HG03097 (cell line): Measurements from ENCODE around the gene EMID1.
A peak's percentile ranks its signal among the peaks of the same experiment; 100 is the strongest.

Experiments
- ATAC-seq: cut with Tn5 transposase; IDR thresholded peaks from one replicate; pipeline ENCODE4 v1.9.1; 2021; ENCODE audit not compliant: unreplicated experiment, low FRiP score

The EMID1 gene

DNA sequence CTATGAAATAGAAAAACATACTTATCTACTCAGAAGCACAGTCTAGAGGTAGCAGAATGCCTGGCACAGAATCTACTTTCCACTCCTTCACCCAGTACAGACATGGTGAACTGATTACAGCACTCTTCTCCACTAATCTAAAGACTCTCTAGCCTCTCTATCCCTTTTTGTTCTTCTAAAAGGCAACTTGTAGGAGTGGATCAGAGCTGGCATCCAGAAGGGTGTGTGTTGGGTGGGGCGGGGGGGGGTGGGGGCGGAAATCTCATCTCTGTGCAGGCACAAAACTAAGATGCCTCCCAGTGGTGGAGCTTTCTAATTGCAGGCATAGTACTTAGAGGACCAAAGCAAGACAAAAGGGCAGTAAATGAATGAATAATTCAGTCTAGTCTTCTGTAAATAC, 11.5 kb upstream of the EMID1 start:
- no peak for ATAC-seq

DNA sequence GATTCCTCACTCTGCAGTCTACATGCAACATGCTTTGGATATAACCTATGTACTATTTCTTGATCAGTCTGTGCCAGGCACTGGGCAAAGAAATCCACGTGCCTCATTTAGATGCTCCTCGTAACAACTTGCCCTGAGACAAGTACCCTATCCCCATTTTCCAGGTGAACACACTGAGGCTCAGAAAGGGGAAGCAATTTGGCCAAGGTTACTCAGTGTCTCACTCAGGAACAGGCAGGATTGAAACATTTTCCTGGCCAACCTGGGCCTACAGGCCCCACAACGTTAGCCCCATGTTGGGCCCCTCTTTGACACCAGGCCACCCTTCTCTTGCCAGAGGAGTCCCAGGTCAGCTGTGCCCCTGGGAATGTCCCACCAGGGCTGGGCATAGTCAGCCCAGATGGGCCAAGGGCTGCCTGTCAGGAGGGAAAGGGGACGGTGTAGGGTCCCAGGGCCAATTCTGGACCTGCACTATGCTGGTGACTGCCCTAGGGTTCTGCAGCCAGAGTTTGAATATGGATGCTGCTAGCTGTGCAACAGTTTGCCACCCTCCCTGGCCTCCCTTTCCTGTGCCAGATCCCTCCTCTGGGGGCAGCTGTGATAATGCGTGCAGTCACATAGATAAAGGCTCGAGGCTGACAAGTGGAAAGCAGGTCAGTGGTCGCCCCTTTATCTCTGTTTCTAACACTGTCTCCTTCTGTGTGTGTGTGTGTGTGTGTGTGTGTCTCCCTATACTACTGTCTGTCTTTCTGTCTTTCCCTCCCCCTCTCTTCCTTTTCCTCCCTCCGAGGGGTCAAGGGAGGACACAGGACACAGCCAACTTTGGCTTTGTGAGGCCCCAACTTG, 10.4 kb upstream of the EMID1 start:
- ATAC-seq = no peak

DNA sequence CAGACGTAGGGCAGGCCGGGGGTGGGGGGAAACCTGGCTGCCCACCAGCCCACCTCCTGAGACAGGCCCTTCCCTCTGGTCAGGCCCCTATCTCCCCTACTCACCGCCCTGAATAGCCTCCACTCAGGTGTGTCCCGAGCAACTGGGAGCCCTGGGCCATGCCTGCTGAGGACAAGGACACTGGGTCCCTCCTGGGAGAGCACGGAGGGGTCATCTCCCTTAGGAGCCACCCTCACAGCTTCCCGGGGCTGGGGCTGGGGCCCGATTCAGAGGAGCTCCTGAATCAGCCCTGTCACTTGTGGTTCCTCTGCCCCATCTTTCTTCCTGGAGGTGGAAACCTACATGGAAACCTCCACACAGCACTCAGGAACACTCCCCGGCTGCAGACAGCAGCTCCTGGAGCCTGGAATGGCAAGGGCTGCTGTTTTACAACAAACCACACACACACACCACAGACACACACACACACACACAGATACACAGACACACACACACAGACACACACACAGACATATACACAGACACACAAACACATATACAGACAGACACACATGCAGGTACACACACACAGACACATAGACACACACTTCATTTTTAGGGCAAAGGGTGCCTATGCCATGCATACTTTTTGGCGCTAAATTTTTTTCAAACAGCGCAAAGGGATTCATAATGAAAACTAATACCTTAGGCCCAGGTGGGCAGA, 9.6 kb upstream of the EMID1 start:
- no peak for ATAC-seq

DNA sequence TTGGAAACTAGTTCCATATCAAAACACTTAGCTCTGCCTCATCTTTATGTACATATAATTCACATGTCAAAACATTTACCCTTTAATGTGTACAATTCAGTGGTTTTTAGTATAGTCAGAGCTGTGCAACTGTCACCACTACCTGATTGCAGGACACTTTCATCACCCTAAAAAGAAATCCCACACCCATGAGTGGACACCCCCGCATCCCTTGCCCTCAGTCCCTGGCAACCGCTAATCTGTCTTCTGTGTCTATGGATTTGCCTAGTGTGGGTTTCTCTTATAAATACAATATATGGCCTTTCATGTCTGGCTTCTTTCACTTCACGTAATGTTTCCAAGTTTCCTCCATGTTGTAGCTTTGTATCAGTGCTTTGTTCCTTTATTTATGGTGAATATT, 8.6 kb upstream of the EMID1 start:
- no peak for ATAC-seq

DNA sequence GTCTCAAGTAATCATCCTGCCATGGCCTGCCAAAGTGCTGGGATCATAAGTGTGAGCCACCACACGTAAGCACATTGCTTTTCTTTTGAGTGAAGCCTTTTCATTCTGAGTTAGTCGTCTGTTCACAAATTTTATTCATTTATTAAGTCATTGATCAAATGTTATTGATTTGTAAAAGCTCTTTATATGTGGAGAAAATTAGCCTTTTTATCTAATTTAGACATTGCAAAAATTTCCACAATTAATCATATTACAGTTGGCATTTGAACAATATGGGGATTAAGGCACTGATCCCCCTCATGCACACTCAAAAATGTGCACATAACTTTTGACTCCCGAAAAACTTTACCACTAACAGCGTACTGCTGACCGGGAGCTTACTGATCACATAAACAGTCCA, 7.5 kb upstream of the EMID1 start:
- no peak for ATAC-seq

DNA sequence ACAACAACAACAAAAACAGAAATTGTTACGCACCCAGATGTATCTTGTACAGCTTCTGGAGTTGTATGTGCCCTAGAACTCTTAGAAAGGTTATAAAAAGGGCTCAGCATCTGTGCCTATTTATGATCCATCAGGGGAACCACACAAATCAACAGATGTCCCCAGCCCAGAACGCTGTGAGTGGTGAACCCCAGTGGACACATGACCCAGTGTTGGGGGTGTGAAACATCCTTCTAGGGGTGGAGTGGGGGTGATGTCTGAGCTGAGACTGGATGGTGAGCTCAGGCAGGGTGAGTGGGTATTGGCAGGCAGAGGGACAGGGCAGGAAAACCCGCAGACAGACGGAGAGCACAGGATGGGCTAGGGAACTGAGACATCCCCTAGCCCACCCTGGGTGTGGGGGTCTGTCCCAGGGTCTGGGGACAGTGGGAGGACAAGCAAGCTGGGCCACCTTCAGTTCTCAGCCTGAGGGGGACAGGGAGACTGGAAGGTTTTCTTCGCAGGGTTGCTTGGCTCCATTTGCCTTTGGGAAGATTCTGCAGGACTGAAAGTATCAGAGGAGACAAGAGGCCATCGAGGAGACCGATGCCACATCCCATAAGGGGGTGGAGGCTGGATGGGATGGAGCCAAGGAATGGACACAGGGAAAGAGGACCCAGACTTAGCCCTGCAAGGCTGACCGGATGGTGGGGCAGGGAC, 5.8 kb upstream of the EMID1 start:
- ATAC-seq = no peak

DNA sequence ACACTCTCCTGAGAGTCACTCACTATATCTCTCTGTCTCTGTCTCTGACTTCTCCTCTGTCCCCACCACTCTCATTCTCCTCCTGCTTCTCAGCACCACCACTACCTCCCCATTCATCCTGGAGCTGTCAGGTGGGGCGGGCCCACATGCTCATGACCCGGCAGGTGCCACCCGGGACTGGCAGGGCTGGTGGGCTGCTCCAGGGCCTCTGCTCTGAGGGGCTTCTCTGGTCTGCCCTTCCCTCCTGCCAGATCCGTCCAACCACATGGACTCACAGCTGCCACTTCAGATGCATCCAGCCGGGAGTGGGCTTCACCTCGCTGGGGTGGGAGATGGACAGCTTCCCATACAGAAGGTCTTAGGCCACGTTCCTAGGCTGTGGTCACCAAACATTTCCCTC, 4.8 kb upstream of the EMID1 start:
- ATAC-seq = no peak

DNA sequence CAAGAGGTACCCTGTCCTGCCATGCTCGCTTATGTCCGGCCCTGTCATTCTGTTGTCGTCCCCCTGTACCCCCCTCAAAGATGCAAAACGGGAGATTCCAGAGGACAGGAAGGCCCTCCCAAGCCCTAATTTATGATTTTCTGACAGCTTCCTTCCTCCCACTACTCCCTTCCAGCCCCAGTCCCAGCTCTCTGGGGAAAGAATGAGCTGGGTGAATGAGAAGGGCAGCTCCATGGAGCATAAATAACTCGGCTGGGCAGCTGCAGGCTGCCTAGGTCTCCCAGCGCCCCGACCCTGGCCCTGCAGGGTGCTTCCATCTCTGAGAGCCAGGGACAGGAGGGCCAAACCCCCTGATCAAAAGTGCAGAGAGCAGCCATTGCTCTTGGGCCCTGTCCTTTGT, 3.9 kb upstream of the EMID1 start:
- no peak for ATAC-seq

DNA sequence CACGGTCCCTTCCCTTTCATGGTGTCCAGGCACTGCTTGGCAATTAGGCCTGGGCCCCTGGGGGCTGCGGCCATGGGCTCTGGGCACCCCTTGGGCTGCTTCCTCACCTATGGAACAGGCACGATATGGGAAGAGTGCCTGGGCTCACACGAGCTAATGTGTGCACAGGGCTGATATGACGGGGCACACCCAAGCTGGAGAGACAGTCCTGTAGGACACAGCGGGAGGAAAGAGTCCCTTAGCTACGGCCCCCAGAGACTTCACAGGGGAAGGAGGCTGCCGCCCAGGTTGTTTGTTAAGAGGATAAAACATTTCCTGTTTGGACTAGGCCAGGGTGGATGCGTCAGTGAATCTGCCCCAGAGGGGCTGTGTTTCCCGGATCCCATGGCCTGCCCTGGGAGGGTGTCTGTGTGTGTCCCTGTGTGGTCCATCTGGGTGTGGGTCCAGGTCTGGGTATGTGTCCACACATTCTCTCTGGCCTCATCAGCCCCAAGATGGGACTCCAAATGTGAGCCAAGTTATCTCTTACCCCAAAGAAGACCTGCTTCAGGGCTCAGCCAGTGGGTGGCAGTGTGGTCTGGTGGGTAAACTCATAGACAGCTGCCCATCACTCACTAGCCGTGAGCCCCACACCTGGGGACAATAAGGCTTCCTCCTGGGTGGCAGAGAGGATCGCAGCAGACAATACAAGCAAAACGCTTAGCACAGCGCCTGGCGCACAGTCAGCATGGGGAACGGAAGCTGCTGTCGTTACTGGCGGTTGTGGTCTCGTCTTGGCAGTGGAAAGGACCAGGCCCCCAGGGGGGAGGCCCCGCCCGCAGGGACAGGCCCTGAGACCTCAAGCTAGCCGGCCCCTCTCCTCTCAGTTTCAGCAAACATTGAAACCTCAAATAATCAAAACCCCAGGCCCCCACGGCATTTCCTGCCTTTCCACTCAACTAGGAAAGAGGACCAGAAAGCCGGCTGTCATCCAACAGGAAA, 3.2 kb upstream of the EMID1 start:
- ATAC-seq = peak; percentile 51

DNA sequence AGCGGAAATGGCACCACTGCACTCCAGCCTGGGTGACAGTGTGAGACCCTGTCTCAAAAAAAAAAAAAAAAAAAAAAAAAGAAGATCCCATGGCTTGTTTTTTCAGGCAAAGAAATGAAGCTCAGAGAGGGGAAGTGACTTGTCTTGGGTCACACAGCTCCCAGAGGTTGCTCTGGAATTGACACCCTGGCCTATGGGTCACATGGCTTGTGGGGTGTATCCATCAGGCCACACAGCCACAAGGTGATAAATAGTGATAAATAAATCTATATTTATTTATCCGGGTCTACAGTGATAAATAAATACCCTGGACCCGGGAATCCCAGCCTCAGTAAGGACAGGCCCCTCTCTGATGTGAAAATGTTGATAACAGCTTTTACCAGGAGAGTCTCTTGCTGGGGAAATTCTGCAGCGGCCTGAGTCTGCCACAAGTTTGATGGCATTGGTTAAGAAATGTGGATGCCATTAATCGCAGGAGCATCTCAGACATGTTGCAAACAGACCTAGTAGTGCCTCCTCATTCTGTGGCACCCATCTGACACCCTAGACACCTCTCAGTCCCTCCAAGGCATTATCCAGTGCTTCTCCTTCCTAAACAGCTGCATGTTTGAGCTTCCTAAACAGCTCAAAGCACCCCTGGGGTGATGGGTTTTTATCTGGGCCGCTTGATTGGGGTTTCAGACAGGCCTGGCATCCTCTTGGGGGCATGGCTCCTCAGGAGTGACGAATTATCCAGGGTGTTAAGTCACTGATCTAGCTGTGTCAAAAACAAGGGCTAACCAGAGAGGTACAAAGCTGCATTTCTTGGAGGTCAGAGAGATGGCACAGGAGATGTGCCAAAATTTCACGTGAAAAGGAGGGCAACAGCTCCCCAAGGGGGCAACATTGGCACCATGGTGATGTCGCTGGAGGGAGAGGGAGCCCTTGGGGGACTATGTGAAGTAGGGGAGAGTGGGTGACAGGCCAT, 1.9 kb upstream of the EMID1 start:
- no peak for ATAC-seq

DNA sequence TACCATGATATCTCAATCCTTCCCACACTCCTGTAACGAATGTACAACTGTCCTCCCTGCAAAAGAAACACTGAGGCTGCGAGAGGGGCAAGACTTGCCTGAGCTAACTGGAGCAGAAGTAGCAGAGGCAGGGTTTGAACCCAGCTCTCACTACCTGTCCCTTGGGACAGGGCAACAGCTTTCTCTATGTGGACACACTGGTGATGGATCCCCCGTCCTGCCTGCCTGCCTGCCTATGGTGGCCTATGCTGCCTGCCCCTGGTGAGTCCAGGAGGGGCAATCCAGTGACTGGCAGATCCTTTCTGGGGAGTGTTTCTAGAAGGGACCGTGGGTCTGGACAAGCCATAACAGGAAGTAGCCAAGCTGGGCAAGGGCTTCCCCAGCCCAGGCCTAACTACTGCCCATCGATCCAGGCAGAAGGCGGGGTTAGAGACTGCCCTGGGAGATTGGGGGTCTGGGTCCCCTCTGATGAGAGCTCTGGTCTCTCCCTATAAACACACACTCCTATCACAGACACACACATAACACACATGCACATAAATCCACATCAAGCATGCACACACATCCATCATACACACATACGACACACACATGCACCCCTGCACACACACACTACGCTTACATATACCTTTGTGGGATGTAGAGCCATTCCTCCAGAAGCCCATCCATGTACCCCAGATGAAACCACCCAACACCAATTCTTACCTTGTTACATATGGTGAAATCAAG, 1.1 kb upstream of the EMID1 start:
- ATAC-seq = no peak

DNA sequence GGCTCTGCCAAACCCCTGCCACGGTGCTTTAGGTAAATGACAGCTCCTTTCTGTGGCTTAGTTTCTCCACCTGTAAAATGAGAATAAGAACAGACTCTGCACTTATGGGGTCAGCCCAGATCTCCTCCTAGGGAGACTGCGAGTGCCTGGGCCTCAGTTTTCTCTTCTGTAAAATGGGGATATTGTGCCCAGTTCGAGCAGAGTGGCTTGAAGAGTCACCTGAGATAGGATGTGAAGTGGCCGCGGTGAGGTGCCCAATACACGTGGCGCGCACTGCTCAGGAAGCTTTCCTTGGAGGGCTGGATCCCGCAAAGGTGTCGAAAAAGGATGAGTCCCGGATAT, 473 bp upstream of the EMID1 start:
- no peak for ATAC-seq

DNA sequence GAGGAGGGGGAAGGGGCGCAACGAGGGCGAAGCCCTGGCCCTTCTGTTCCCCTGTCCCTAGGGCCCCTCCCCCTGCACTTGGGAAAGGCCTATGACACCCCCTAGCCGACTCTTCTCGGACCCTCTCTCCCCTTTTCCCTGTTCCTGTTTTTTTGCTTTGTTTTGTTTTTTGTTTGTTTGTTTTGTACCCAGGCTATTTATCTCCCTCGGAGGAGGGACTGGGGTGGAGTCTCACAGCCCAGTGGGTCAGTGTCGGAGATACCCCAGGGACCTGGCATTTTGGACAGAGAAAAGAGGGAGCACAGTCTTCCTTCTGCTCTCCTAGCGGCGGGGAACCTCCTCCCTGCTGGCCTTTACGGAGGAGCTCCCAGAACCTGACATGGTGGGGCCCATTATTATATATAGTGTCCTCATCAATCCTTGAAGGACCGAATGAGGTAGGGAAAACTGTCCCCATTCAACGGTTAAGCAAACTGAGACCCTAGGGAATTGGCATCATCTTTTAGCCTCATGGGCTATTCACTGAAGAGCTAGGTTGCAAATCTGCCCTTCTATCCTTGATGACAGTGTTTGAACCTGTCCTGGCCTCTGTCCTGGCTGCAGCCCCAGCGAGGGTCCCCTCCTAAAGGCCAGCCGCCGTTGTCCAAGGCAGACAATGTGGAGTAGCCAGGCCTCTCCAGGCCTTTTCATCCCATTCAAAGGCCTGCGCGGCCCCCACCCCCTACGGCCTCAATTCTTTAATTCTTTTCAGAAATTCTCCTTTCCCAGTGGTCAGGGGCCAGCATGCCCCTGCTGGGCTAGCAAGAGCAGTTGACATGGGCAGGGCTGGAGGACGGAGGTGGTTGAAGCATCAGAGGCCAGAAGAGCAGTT, 911 bp downstream of the EMID1 start:
- no peak for ATAC-seq

DNA sequence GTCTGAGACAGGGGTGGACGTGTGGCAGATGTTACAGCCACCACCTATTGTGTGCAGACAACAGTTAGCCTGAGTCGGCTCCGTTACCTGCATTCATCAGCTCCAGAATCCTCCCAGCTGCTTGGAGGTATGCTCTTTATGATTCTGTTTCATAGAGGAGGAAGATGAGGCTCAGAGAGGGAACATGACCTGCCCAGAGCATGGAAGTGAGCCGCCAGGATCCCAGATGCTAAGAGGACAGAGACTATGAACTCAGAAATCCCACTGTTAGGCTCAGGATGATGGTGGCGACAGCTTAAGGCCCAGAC, 1.5 kb downstream of the EMID1 start:
- ATAC-seq = no peak

DNA sequence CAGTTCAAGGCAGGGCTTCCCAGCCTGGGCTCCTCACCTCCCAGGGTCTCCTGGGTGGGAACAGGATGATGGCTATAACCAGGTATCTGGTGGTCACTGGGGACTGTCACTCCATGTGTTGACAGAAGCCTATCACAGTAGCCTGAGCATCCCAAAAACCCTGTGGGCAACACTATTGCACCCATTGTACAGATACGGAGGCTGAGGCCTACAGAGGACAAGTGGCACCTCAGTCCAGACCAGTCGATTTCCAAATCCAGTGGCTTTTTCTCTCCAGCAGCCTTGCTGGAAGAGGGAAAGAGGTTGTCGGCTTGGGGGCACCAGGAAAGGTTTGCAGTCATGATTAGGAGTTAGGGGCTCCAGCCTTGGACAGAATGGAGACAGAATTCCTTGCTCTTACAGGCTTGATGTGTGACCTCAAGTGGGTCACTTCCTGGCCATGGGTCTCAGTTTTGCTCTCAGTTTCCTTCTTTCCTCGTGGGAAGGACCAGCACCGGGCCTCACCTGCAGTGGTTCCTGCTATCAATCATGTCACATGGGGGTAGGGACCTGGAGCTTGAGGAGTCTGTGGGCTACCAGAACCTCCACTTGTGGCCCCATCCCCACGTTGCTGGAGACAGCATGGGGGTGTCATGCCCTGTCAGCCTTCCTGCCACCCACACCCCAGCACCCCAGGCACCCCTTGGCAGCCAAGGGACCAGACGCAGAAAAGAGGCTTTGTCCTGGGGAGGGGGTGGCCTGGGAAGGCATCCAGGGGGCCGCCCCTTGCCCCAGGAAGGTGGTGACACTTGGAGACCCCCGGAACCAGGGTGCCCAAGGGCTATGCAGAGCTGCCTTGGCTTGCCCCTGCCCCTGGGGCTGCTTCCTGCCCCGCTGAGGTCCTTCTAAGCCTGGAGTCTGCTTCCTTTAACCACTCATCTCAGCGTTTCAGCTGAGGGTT, 2.1 kb downstream of the EMID1 start:
- no peak for ATAC-seq

DNA sequence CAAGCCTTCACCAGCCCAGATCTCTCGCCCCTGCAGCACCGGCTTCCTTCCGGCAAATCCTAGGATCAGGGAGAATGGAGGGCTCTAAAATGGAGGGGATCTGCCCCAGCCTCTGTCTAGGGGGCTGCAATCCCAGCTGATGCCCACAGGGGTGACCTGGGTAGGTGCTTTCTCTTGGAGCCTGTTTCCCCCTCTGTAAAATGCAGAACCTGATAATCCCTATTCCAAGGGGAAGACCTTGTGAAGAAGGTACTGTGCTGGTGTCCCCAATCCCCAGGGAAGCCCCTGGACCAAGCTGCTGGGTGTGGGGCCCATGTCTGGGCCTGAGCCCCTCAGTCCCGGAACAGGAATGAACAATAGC, 2.8 kb downstream of the EMID1 start:
- ATAC-seq = no peak
